MM.1S (cell line): ENCODE data around the gene FAHD1.

ENCODE experiments used
- DNase-seq: peaks from one replicate; pipeline ENCODE4 v3.0.0-alpha.2; 2015
- H2AFZ ChIP-seq: fragments of 300-600 bp; sonication (generic); 2 replicates; pipeline ENCODE4 v1.6.0; 2016; ENCODE audit warnings: antibody characterized with exemption, low read length
- H3F3A ChIP-seq: fragments of 300-600 bp; sonication (generic); 2 replicates; pipeline ENCODE4 v1.6.1; 2016; ENCODE audit warnings: mild to moderate bottlenecking, antibody characterized with exemption, low read length, moderate library complexity, mixed read lengths; ENCODE audit not compliant: insufficient read depth
- H3K27ac ChIP-seq: fragments of 300-600 bp; sonication (generic); 2 replicates; pipeline ENCODE4 v1.5.1; 2016; ENCODE audit warnings: mild to moderate bottlenecking, low read length
- H3K27me3 ChIP-seq: fragments of 300-600 bp; sonication (generic); replicated peaks from 2 replicates; pipeline ENCODE4 v1.6.0; 2016; ENCODE audit warnings: low read length; ENCODE audit not compliant: insufficient read depth
- H3K36me3 ChIP-seq: fragments of 300-600 bp; sonication (generic); replicated peaks from 2 replicates; pipeline ENCODE4 v1.6.1; 2016; ENCODE audit warnings: mild to moderate bottlenecking, low read length, mixed read lengths; ENCODE audit not compliant: insufficient read depth
- H3K4me1 ChIP-seq: fragments of 300-600 bp; sonication (generic); 2 replicates; pipeline ENCODE4 v1.6.1; 2016; ENCODE audit warnings: low read length, mixed read lengths
- H3K4me2 ChIP-seq: fragments of 300-600 bp; sonication (generic); 2 replicates; pipeline ENCODE4 v1.6.0; 2016; ENCODE audit warnings: low read depth, low read length
- H3K4me3 ChIP-seq: fragments of 300-600 bp; sonication (generic); 2 replicates; pipeline ENCODE4 v1.5.1; 2016; ENCODE audit warnings: low read length, mixed read lengths
- H3K79me2 ChIP-seq: fragments of 300-600 bp; sonication (generic); 2 replicates; pipeline ENCODE4 v1.6.1; 2016; ENCODE audit warnings: mixed run types, low read length, mixed read lengths
- H3K9ac ChIP-seq: fragments of 300-600 bp; sonication (generic); 2 replicates; pipeline ENCODE4 v1.6.1; 2016; ENCODE audit warnings: low read length, mixed read lengths
- H3K9me2 ChIP-seq: fragments of 300-600 bp; sonication (generic); replicated peaks from 2 replicates; pipeline ENCODE4 v1.6.1; 2016; ENCODE audit warnings: mild to moderate bottlenecking, low read length, mixed read lengths; ENCODE audit not compliant: insufficient read depth
- H3K9me3 ChIP-seq: fragments of 300-600 bp; sonication (generic); replicated peaks from 2 replicates; pipeline ENCODE4 v1.6.1; 2016; ENCODE audit warnings: mild to moderate bottlenecking, low read length, mixed read lengths; ENCODE audit not compliant: insufficient read depth
- H4K20me1 ChIP-seq: fragments of 300-600 bp; sonication (generic); 2 replicates; pipeline ENCODE4 v1.6.1; 2016; ENCODE audit warnings: mild to moderate bottlenecking, low read length, moderate library complexity, mixed read lengths; ENCODE audit not compliant: insufficient read depth
- CTCF ChIP-seq: fragments of 300-600 bp; sonication (generic); IDR thresholded peaks from 2 replicates; pipeline ENCODE4 v1.5.1; 2016; ENCODE audit warnings: antibody characterized with exemption, low read length, mixed read lengths
- EZH2 ChIP-seq: fragments of 300-600 bp; sonication (generic); optimal IDR thresholded peaks from 2 replicates; pipeline ENCODE3; 2017; ENCODE audit warnings: low read depth, mild to moderate bottlenecking, antibody characterized with exemption, low read length, mixed read lengths
- EZH2phosphoT487 ChIP-seq: fragments of 300-600 bp; sonication (generic); IDR thresholded peaks from 2 replicates; pipeline ENCODE4 v1.6.1; 2018; ENCODE audit warnings: antibody characterized with exemption, low read length

FAHD1 gene

GRCh38 chr16:1839554-1839953 is 12.5 kb downstream of the FAHD1 start:
- Histone ChIP-seq H2AFZ (no peak overlapping the region), H3K27me3 (no peaks in the 10 kb centered on the region), H3K79me2 (no peaks in the 10 kb centered on the region), H3K36me3 (no peaks in the 10 kb centered on the region), H3F3A (no peaks in the 10 kb centered on the region), H3K4me1 (no peaks in the 10 kb centered on the region), H3K4me2 (no peak overlapping the region), H3K9me3 (no peaks in the 10 kb centered on the region), H3K9ac (no peak overlapping the region), H4K20me1 (no peaks in the 10 kb centered on the region), H3K9me2 (no peaks in the 10 kb centered on the region), H3K4me3 (no peak overlapping the region), H3K27ac (no peak overlapping the region)
- DNase-seq, result no peak
- no peak for TF ChIP-seq EZH2
- no peak for TF ChIP-seq EZH2phosphoT487
- TF ChIP-seq CTCF, result no peak

GRCh38 chr16:1845985-1846384 is 19.0 kb downstream of the FAHD1 start:
- Histone ChIP-seq H4K20me1 (no peaks in the 10 kb centered on the region), H3K4me3 (no peak overlapping the region), H3K9ac (no peak overlapping the region), H3K27me3 (peaks cover 7% of the 10 kb centered on the region), H3K9me3 (no peaks in the 10 kb centered on the region), H3K79me2 (no peaks in the 10 kb centered on the region), H3K27ac (no peak overlapping the region), H3K4me1 (no peaks in the 10 kb centered on the region), H3K4me2 (no peak overlapping the region), H2AFZ (no peak overlapping the region), H3K9me2 (no peaks in the 10 kb centered on the region), H3K36me3 (no peaks in the 10 kb centered on the region), H3F3A (no peaks in the 10 kb centered on the region)
- TF ChIP-seq CTCF, result no peak
- no peak for TF ChIP-seq EZH2
- TF ChIP-seq EZH2phosphoT487, result no peak
- no peak for DNase-seq

- H3K4me1 ChIP-seq, result no peaks in the 10 kb centered on the region
- H4K20me1 ChIP-seq, result no peaks in the 10 kb centered on the region
- no peaks in the 10 kb centered on the region for H3K36me3 ChIP-seq
- no peak overlapping the region for H2AFZ ChIP-seq
- no peak overlapping the region for H3K4me2 ChIP-seq
- no peak overlapping the region for H3K9ac ChIP-seq
- H3F3A ChIP-seq, result no peaks in the 10 kb centered on the region
- no peaks in the 10 kb centered on the region for H3K79me2 ChIP-seq
- DNase-seq, result no peak
- no peak for TF ChIP-seq CTCF
- TF ChIP-seq EZH2phosphoT487, result no peak
- TF ChIP-seq EZH2, result no peak
- H3K9me2 ChIP-seq, result no peaks in the 10 kb centered on the region
- no peaks in the 10 kb centered on the region for H3K9me3 ChIP-seq
- H3K27me3 ChIP-seq, result peaks cover 7% of the 10 kb centered on the region
- no peak overlapping the region for H3K27ac ChIP-seq
- H3K4me3 ChIP-seq, result no peak overlapping the region
These were observed 19.4 kb downstream of the FAHD1 start for GRCh38 chr16:1846416-1846815.

GRCh38 chr16:1850981-1851380 is 24.0 kb downstream of the FAHD1 start:
- peaks cover 2% of the 10 kb centered on the region for H3K27me3 ChIP-seq

More at GRCh38 chr16:1850981-1851380, 24.0 kb downstream of the FAHD1 start:
- no peak for DNase-seq
- H2AFZ ChIP-seq, result no peak overlapping the region
- no peaks in the 10 kb centered on the region for H3K4me1 ChIP-seq
- no peaks in the 10 kb centered on the region for H4K20me1 ChIP-seq
- no peaks in the 10 kb centered on the region for H3K36me3 ChIP-seq
- H3K9me3 ChIP-seq, result no peaks in the 10 kb centered on the region
- no peak overlapping the region for H3K4me3 ChIP-seq
- no peaks in the 10 kb centered on the region for H3K9me2 ChIP-seq
- no peak overlapping the region for H3K9ac ChIP-seq
- H3K4me2 ChIP-seq, result no peak overlapping the region
- TF ChIP-seq EZH2 (no peak), EZH2phosphoT487 (no peak), CTCF (no peak)
- no peaks in the 10 kb centered on the region for H3K79me2 ChIP-seq
- no peak overlapping the region for H3K27ac ChIP-seq
- H3F3A ChIP-seq, result no peaks in the 10 kb centered on the region
